HepG2 (cell line): ENCODE data around the gene MFAP1. TPM values are rescaled to one million over a fixed set of nuclear protein-coding genes. Genes with fewer than 3 reads are reported as not detected.
A peak's percentile ranks its signal among the peaks of the same experiment; 100 is the strongest.

ENCODE experiments used
- DPF2 ChIP-seq: sonication (generic); formaldehyde crosslinking; IDR thresholded peaks from 2 replicates; pipeline ENCODE4 v1.4.0; 2020; ENCODE audit warnings: mild to moderate bottlenecking, low read depth, missing genetic modification reagents, borderline replicate concordance
- DZIP1 ChIP-seq: sonication (generic); formaldehyde crosslinking; IDR thresholded peaks from 2 replicates; pipeline ENCODE4 v1.5.0; 2020; ENCODE audit warnings: mild to moderate bottlenecking, missing genetic modification reagents
- GLI4 ChIP-seq: sonication (generic); formaldehyde crosslinking; IDR thresholded peaks from 2 replicates; pipeline ENCODE4 v1.5.1; 2020; ENCODE audit warnings: missing genetic modification reagents, mild to moderate bottlenecking, moderate library complexity, borderline replicate concordance
- IRX3 ChIP-seq: sonication (generic); formaldehyde crosslinking; IDR thresholded peaks from 2 replicates; pipeline ENCODE4 v1.8.1; 2023; ENCODE audit warnings: mild to moderate bottlenecking, low read depth, missing genetic modification reagents, borderline replicate concordance
- MLLT10 ChIP-seq: sonication (generic); formaldehyde crosslinking; IDR thresholded peaks from 2 replicates; pipeline ENCODE4 v1.4.0; 2020; ENCODE audit warnings: missing genetic modification reagents
- MTA3 ChIP-seq: sonication (generic); formaldehyde crosslinking; IDR thresholded peaks from 2 replicates; pipeline ENCODE4 v1.4.0; 2020; ENCODE audit warnings: missing genetic modification reagents
- PCBP2 ChIP-seq: fragments of 200-400 bp; formaldehyde crosslinking; optimal IDR thresholded peaks from 2 replicates; pipeline ENCODE3; 2018; ENCODE audit warnings: low read length, low read depth; ENCODE audit not compliant: poor library complexity, severe bottlenecking
- RBAK ChIP-seq: sonication (generic); formaldehyde crosslinking; IDR thresholded peaks from 2 replicates; pipeline ENCODE4 v1.5.1; 2020; ENCODE audit warnings: mild to moderate bottlenecking, missing genetic modification reagents
- REXO4 ChIP-seq: sonication (generic); formaldehyde crosslinking; IDR thresholded peaks from 2 replicates; pipeline ENCODE4 v1.8.0; 2022; ENCODE audit warnings: missing genetic modification reagents, mild to moderate bottlenecking, borderline replicate concordance
- TERF1 ChIP-seq: sonication (generic); formaldehyde crosslinking; IDR thresholded peaks from 2 replicates; pipeline ENCODE4 v1.8.0; 2022; ENCODE audit warnings: mild to moderate bottlenecking, missing genetic modification reagents, moderate library complexity
- ZFAT ChIP-seq: sonication (generic); formaldehyde crosslinking; conservative IDR thresholded peaks from 2 replicates; pipeline ENCODE4 v1.8.1; 2023; ENCODE audit warnings: missing genetic modification reagents, inconsistent platforms
- ZNF282 ChIP-seq: fragments of 450-650 bp; IDR thresholded peaks from 2 replicates; pipeline ENCODE4 v1.6.1; 2018; ENCODE audit not compliant: partially characterized antibody
- ZNF292 ChIP-seq: sonication (generic); formaldehyde crosslinking; IDR thresholded peaks from 2 replicates; pipeline ENCODE4 v1.8.1; 2022; ENCODE audit warnings: mild to moderate bottlenecking, low read depth, missing genetic modification reagents, borderline replicate concordance
- ZNF431 ChIP-seq: sonication (generic); formaldehyde crosslinking; IDR thresholded peaks from 2 replicates; pipeline ENCODE4 v1.9.0; 2022; ENCODE audit warnings: missing genetic modification reagents, low read depth, mild to moderate bottlenecking, borderline replicate concordance
- ZNF451 ChIP-seq: sonication (generic); formaldehyde crosslinking; IDR thresholded peaks from 2 replicates; pipeline ENCODE4 v1.5.0; 2020; ENCODE audit warnings: mild to moderate bottlenecking, missing genetic modification reagents
- polyA plus RNA-seq, 8 experiments: library from polyadenylated mRNA; depleted of rRNA in 3 of 8; stranded (reverse) in 7 of 8; unstranded in 1 of 8; fragments of >200 nt; fragmentation: Illumina TruSeq in 4 of 8; extraction: Trizol in 4 of 8; gene quantifications; 2 replicates each; pipeline versions ENCODE4 v1.2.1 to v1.2.3, GENCODE V29; 2011 to 2016; ENCODE audit warnings: low read depth in 4 of 8, missing spikeins in 1 of 8, mixed read lengths in 1 of 8; ENCODE audit not compliant: insufficient read depth in 1 of 8
- total RNA-seq, 5 experiments: library from RNA; depleted of rRNA; stranded (reverse); fragments of >200 nt; fragmentation: Illumina TruSeq; extraction: Trizol; gene quantifications; 2 replicates each; pipeline ENCODE4 v1.2.3, GENCODE V29; 2016; ENCODE audit warnings: low read depth in 1 of 5
- TF ChIP-seq, protein P1 (sequence below): sonication (generic); IDR thresholded peaks from 2 replicates; pipeline ENCODE4 v1.6.1; 2016; ENCODE audit warnings: low read depth, borderline replicate concordance
- TF ChIP-seq, protein P2 (sequence below): IDR thresholded peaks from 2 replicates; pipeline ENCODE4 v1.6.1; 2016; ENCODE audit warnings: low read depth, control low read depth
- TF ChIP-seq, protein P3 (sequence below): sonication (generic); formaldehyde crosslinking; IDR thresholded peaks from 2 replicates; pipeline ENCODE4 v1.4.0; 2020; ENCODE audit warnings: missing genetic modification reagents

MFAP1 gene
- total and polyA plus RNA-seq, 2 of the 13 experiments (the other 11 are each of a cell fraction or from before 2014, with no cell fraction given), result 11.8 to 39.5 TPM

- TF ChIP-seq ZNF292 (CRISPR knock-in tag) (0 out of 2 replicates have a peak, but pooled peaks have one; percentile 48), DPF2 (no peak), RBAK (CRISPR knock-in tag) (no peak), PCBP2 (no peak), DZIP1 (CRISPR knock-in tag) (no peak), ZNF431 (CRISPR knock-in tag) (0 out of 2 replicates have a peak, but pooled peaks have one; percentile 61), REXO4 (no peak), ZFAT (CRISPR knock-in tag) (no peak), IRX3 (CRISPR knock-in tag) (no peak), TERF1 (CRISPR knock-in tag) (no peak), ZNF282 (no peak), GLI4 (CRISPR knock-in tag) (no peak), MTA3 (CRISPR knock-in tag) (no peak), ZNF451 (CRISPR knock-in tag) (no peak), MLLT10 (CRISPR knock-in tag) (no peak)
- TF ChIP-seq, protein P1, sequence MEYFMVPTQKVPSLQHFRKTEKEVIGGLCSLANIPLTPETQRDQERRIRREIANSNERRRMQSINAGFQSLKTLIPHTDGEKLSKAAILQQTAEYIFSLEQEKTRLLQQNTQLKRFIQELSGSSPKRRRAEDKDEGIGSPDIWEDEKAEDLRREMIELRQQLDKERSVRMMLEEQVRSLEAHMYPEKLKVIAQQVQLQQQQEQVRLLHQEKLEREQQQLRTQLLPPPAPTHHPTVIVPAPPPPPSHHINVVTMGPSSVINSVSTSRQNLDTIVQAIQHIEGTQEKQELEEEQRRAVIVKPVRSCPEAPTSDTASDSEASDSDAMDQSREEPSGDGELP, result peak; percentile 88
- TF ChIP-seq, protein P2, sequence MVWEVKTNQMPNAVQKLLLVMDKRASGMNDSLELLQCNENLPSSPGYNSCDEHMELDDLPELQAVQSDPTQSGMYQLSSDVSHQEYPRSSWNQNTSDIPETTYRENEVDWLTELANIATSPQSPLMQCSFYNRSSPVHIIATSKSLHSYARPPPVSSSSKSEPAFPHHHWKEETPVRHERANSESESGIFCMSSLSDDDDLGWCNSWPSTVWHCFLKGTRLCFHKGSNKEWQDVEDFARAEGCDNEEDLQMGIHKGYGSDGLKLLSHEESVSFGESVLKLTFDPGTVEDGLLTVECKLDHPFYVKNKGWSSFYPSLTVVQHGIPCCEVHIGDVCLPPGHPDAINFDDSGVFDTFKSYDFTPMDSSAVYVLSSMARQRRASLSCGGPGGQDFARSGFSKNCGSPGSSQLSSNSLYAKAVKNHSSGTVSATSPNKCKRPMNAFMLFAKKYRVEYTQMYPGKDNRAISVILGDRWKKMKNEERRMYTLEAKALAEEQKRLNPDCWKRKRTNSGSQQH (CRISPR knock-in tag), result peak; percentile 93
- TF ChIP-seq, protein P3, sequence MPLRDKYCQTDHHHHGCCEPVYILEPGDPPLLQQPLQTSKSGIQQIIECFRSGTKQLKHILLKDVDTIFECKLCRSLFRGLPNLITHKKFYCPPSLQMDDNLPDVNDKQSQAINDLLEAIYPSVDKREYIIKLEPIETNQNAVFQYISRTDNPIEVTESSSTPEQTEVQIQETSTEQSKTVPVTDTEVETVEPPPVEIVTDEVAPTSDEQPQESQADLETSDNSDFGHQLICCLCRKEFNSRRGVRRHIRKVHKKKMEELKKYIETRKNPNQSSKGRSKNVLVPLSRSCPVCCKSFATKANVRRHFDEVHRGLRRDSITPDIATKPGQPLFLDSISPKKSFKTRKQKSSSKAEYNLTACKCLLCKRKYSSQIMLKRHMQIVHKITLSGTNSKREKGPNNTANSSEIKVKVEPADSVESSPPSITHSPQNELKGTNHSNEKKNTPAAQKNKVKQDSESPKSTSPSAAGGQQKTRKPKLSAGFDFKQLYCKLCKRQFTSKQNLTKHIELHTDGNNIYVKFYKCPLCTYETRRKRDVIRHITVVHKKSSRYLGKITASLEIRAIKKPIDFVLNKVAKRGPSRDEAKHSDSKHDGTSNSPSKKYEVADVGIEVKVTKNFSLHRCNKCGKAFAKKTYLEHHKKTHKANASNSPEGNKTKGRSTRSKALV, result no peak; the same call in 1 of the 2 replicates
These were observed at the start of gene MFAP1 (continued) for GRCh38 chr15:43824302-43825246.
